ENCODE results near the gene SMIM41. TPM values are rescaled to one million over a fixed set of nuclear protein-coding genes. Genes with fewer than 3 reads are reported as not detected.
A peak's percentile ranks its signal among the peaks of the same experiment; 100 is the strongest.

Gene SMIM41
- total RNA-seq, 1 donor from 2014 or later: 0.16 TPM

DNA sequence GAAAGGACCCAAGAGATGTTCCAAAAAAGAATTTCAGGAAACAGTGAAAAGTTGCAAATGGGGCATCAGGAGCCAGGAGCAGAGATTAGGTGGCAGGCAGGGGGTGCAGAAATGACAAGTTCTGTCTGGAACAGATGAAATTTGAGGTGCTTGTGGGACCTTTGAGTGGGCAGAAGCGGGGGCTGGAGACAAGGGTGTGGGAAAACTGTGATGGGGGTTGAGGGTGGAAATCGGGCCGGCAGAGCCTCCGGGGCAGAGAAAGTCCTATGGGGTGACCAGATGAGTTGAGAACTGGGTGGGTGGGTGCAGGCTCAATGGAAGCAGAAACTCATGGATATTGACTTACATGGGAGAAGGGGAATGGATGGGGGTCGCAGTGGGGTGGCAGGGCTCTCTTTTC, 29.8 kb upstream of the SMIM41 start:
- intact Hi-C loops (cut with DNase I): loop anchor here (2.0 kb wide), 1 partner anchor 13 kb away; no protein-coding TSS in a partner anchor
- DNase-seq (ENCODE audit: missing footprints): peak; percentile 46

DNA sequence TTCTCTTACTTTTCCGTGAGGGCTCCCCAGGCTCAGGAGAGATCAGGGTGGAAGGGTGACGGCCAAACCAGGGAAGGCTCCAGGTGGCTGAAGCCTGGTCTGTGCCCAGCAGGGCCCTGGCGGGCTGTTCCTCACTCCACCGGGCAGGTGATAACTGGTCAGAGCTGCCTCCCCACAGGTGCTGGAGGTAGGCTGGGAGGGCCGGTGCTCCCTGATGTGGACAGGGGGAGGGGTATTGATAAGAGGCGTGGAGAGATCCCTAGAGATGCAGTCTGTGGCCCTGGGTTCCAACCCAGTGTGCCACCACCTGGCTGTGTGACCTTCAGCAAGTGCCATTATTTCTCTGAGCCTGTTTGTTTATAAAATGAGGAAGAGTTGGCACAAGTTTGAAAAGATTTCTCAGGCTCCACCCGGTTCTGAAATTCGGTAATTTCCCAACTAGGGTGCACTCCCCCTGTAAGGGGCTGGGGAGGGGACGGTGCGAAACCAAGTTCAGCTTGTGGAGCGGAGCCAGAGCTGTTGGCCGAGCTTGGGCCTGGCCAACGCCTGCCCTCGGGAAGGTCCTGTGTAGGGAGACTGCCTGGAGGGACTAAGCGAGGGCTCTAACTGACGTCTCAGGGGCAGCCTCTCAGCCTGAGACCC, 29.3 kb upstream of the SMIM41 start:
- peak; percentile 73 for DNase-seq (ENCODE audit: missing footprints)
- intact Hi-C loops (cut with DNase I): loop anchor here (2.0 kb wide), 1 partner anchor 13 kb away; no protein-coding TSS in a partner anchor

More for the DNA sequence above, 29.8 kb upstream of the SMIM41 start:
- no peak for ATAC-seq

DNA sequence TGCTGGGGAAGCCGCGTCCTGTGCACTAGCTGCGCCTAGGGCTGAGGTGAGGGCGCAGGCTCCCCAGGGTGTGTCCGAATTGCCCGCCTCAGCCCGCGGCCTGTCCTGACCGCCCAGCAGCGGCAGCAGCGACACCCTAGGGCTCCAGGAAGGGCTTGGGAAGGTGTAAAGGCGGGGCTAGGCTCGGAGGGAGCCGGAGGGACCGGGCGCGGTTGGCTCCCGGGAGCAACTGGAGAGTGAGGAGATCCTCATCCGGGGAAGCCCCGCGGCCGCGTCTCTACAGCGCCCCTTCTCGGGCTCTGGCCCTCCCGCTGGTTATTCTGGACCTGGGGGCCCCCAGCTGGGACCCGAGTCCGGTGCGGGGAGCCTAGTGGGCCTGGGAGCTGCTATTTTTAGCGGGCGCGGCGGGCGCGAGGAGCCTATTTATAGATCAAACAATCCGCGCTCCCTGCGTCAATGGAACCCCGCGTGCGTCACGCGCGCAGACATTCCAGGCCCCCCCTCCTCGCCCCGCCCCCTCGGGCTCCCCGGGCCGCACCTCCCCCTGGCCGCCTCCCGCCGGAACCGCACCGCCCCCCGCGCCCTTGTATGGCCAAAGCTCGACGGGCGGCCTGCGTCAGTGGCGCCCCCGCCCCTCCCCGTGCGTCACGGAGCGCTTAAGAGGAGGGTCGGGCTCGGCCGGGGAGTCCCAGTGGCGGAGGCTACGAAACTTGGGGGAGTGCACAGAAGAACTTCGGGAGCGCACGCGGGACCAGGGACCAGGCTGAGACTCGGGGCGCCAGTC, 28.6 kb upstream of the SMIM41 start, which contains the start of gene NR4A1:
Gene NR4A1 (plus strand): TSS at position 685 of the 784 bp plus-strand sequence. CDS start 2,887 bp downstream, outside the sequence.
- intact Hi-C loops (cut with DNase I): loop anchor here (1.0 to 2.0 kb wide), 3 partner anchors 14 to 26 kb away; partner anchors contain the start of gene ATG101
- peak; percentile 99 for DNase-seq (ENCODE audit: missing footprints)
- ATAC-seq: peak; percentile 91

More for the DNA sequence above, 29.3 kb upstream of the SMIM41 start:
- ATAC-seq: no peak

DNA sequence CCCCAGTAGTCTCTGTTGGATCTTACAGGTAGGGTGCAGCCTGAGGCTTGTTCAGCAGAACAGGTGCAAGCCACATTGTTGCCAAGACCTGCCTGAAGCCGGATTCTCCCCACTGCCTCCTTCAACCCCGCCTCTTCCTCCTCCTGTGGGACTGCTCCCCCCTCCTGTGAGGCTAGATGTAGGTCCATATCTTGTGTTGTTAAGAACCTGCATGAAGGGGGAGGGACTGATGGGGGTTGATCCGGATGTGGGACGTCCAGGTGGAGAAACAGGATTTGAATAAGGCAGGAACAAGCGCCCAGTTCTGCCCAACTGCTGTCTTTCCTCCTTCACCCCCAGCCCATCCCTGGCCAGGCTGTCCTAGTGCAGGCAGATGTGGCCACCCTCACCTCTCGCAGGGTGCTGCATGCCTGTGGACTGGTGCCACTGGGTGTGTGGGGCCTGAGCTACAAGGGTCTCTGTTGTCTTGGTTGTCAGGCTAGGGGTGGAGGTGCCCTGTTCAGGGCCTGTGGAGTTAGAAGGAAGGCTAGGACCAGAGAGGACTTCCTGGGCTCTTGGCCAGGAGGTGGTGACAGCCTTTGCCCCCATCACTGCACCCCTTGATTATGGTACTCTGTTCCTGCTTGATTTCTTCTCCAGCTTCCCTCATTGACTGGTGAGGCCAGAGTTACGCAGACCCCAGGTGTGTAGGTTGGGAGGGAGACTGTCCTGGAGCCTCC, 26.9 kb upstream of the SMIM41 start:
- DNase-seq (ENCODE audit: missing footprints) (peak; percentile 62), ATAC-seq (no peak)

DNA sequence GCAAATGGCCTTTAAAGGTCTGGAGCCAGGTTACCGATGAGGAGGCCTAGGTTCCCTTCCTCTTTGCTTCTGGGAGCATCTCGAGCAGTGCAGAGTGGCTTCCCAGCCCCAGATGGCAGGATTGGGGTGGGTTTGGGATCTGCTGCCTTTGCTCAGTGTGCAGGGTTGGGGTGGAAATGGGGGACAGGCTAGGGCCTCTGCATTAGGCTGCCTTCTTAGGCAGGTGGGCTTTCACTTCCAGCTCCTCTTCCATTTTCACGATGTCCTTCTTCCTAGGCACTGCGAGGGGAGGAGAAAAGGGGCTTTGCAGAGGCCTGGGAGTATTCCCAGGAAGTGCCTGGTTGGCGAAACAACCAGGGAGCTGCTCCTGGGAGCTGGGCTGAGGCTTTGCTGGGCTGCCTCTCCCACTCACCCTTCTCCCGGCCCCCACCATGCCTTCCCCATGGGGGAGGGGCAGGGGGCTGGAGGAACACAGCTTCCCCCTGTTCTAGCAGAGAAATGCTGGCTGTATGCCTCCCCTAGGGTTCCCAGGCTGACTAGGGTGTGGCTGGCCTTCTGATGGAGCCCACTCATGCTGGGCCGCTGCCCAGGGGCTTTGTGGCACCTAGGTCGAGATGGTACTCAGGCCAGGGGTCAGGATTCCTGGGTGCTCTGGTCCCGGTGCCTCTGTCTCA, 25.8 kb upstream of the SMIM41 start:
- no peak for DNase-seq (ENCODE audit: missing footprints)
- ATAC-seq: no peak
- intact Hi-C loops (cut with DNase I): no loop called here

More for the DNA sequence above, 26.9 kb upstream of the SMIM41 start:
- intact Hi-C loops (cut with DNase I): no loop called here

DNA sequence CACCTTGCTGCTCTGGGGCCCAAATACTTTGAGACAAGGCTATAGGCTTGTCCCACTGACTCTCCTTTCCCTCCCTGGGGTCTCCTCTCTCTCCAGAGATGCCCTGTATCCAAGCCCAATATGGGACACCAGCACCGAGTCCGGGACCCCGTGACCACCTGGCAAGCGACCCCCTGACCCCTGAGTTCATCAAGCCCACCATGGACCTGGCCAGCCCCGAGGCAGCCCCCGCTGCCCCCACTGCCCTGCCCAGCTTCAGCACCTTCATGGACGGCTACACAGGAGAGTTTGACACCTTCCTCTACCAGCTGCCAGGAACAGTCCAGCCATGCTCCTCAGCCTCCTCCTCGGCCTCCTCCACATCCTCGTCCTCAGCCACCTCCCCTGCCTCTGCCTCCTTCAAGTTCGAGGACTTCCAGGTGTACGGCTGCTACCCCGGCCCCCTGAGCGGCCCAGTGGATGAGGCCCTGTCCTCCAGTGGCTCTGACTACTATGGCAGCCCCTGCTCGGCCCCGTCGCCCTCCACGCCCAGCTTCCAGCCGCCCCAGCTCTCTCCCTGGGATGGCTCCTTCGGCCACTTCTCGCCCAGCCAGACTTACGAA, 25.2 kb upstream of the SMIM41 start:
- intact Hi-C loops (cut with DNase I): no loop called here

DNA sequence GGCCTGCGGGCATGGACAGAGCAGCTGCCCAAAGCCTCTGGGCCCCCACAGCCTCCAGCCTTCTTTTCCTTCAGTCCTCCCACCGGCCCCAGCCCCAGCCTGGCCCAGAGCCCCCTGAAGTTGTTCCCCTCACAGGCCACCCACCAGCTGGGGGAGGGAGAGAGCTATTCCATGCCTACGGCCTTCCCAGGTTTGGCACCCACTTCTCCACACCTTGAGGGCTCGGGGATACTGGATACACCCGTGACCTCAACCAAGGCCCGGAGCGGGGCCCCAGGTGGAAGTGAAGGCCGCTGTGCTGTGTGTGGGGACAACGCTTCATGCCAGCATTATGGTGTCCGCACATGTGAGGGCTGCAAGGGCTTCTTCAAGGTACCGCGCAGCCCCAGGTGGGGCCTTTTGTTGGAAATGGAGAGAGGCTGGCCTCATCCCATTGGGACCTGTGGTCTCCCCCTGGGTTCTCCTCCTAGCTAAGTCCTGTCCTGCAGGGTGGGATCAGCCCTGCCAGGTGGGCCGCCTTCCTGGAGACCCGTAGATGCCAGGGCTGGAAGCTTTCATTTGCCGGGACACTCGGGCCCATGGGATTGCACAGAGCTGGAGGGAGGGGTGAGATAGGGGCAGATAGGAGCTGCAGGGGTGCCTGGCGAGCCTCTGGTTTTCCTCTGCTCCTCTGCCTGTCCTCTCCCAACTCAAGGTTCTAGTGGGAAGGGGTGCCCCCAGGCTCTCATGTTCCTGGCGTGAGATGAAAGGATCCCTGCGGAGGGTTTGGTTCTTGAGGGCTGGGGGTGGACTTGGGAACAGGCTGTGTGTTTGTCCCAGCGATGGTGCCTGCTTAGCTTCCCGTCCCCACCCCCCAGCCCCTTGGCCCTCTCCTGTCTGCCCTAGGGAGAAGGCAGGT, 24.4 kb upstream of the SMIM41 start:
- ATAC-seq (no peak), DNase-seq (ENCODE audit: missing footprints) (peak; percentile 17)
- intact Hi-C loops (cut with DNase I): no loop called here

More for the DNA sequence above, 25.2 kb upstream of the SMIM41 start:
- ATAC-seq (no peak), DNase-seq (ENCODE audit: missing footprints) (no peak)

DNA sequence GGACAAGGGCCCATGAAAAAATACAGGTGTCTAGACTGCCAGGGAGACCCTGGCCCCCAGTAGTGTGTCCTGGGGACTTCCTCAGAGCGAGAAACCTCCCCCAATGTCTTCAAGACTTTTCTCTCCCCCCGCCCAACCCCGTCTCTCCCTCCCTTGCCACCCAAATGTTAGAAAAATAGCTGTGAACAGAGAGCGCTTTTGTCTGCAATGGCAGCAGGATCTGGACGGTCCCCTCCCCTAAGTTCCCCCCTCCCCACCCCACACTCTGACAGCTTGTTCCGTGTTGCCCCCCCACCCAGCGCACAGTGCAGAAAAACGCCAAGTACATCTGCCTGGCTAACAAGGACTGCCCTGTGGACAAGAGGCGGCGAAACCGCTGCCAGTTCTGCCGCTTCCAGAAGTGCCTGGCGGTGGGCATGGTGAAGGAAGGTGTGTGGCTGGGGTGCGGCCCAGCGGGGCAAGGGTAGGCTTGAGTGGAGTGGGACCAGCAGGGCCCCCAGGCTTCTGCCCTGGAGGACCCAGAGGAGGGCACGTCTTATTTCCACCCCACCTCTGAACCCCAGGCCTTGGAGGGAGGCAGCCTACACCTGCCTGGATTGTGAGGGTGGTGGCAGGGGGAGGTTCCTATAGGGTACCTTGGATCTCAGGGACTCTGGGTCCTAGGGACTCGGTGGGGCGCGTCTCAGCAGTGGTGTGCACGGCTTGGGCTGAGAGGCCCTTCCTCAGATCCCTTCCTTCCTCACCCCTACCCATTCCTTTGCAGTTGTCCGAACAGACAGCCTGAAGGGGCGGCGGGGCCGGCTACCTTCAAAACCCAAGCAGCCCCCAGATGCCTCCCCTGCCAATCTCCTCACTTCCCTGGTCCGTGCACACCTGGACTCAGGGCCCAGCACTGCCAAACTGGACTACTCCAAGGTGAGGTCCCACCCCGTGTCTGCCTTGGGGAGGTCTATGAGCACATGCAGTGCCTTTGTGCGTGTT, 23.5 kb upstream of the SMIM41 start:
- no peak for DNase-seq (ENCODE audit: missing footprints)
- intact Hi-C loops (cut with DNase I): no loop called here
- ATAC-seq: no peak

DNA sequence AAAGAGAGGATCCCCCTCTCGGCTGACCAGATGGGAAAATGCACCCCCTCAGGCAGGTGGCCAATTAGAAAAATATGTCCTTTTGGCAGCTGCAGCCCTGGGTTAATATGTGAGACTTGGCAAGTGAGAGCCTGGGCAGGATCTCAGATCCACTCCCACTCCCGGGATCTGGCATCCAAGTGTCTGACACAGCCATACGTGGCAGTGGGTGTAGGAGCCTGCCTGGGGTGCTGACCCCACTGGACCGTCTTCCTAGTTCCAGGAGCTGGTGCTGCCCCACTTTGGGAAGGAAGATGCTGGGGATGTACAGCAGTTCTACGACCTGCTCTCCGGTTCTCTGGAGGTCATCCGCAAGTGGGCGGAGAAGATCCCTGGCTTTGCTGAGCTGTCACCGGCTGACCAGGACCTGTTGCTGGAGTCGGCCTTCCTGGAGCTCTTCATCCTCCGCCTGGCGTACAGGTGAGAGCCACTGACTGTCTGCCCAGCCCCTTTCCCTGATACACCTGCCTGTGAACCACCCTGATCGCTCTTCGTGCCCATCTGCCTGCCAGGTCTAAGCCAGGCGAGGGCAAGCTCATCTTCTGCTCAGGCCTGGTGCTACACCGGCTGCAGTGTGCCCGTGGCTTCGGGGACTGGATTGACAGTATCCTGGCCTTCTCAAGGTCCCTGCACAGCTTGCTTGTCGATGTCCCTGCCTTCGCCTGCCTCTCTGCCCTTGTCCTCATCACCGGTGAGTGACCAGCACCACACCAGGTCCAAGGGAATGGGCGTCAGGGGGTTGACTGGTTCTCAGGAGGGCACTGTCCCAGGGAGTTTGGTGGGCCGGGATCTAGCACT, 22.5 kb upstream of the SMIM41 start:
- ATAC-seq (no peak), DNase-seq (ENCODE audit: missing footprints) (no peak)
- intact Hi-C loops (cut with DNase I): no loop called here

DNA sequence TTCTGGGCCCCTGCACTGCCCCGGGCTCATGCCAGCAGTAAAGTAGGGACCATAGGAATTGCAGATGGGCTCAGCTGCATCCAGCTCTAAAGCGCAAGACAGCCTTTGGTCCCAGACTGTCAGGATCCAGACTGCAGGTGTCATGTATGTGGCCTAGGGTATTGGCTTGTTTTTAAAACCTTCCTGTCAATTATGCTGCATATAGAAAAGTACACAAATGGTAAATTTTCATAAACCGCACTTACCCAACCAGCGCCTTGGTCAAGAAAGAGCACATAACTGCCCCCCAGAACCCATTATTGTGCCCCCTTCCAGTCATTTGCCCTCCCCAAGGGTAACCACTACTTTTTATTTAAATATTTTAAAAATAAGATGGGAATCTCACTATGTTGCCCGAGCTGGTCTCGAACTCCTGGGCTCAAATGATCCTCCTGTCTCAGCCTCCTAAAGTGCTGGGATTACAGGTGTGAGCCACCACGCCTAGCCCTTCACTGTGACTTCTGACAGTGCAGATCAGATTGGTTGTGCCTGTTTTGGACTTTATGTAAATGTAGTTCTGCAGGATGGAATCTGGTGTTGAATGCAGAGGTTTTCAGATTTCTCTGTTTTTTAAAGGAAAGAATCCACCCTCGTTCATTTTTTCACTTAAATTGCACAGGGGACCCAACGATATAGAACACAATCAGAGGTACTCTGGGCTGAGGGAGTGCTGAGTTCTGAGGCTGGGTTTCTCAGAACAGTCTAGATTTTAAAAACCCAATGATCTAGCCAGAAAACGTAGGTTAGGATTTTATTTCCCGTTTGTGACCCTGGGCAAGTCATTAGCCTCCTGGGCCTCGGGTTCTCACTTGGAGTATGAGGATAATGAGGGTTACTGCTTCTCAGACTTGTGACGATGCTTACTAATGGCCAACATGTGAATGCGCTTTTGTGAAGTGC, 21.6 kb upstream of the SMIM41 start:
- intact Hi-C loops (cut with DNase I): no loop called here

DNA sequence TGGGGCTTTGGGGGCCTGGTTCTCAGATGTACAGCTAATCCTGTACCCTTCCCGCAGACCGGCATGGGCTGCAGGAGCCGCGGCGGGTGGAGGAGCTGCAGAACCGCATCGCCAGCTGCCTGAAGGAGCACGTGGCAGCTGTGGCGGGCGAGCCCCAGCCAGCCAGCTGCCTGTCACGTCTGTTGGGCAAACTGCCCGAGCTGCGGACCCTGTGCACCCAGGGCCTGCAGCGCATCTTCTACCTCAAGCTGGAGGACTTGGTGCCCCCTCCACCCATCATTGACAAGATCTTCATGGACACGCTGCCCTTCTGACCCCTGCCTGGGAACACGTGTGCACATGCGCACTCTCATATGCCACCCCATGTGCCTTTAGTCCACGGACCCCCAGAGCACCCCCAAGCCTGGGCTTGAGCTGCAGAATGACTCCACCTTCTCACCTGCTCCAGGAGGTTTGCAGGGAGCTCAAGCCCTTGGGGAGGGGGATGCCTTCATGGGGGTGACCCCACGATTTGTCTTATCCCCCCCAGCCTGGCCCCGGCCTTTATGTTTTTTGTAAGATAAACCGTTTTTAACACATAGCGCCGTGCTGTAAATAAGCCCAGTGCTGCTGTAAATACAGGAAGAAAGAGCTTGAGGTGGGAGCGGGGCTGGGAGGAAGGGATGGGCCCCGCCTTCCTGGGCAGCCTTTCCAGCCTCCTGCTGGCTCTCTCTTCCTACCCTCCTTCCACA, 20.7 kb upstream of the SMIM41 start:
- DNase-seq (ENCODE audit: missing footprints) (no peak), ATAC-seq (no peak)
- intact Hi-C loops (cut with DNase I): no loop called here

More for the DNA sequence above, 21.6 kb upstream of the SMIM41 start:
- ATAC-seq (no peak), DNase-seq (ENCODE audit: missing footprints) (no peak)

DNA sequence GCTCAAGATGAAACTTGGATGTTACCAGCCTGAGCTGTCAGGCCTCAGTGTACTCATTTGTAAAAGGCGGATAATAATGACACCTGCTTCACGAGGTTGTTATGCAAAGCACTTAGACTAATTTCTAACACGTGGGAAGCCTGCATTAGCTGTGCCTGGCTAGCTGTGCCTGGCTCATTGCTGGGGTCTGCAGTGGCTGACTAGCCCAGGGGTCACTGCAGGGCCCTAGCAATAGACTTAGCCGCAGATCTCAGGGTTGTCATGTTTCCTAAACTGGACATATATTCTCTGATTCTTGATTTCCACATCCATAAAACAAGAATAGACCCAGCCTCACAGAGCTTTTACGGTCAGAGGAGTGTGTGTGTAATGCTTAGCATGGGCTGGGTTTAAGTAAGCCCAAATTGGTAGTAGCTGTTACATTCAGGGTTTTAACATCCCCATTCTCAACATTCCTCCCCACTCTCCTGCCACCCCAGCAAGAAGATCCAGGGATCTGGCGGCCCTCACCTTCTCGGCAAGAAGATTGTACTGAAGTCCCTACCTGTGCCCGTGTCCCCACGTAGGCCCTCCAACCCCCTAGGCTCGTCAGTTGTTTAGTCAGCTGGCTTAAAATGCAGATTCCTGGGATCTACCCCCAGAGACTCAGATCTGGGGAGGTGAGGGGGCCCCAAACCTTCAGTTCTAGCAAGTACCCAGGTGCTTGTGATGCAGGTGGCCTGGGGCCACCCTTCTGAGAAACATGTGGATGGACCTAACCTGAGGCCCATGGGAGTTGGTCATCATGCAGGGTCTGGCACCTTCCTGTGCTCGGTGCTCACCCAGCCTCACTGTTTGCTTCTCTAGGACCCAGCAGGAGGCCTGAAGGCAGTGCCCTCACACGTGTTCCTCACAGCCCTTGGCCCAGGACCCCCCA, 19.7 kb upstream of the SMIM41 start:
- ATAC-seq: no peak
- intact Hi-C loops (cut with DNase I): no loop called here
- peak; percentile 16 for DNase-seq (ENCODE audit: missing footprints)

Data from Right ventricle myocardium inferior (tissue), 1 donor.